ENCODE measurements around the gene USP17L26. TPM values are rescaled to one million over a fixed set of nuclear protein-coding genes. Genes with fewer than 3 reads are reported as not detected.

Gene USP17L26
- total and polyA plus RNA-seq, 9 of the 15 experiments (the other 6 are each of a cell fraction or from before 2014, with no cell fraction given), result not detected

GRCh38 chr4:9384126-9384525 is 49.7 kb downstream of the USP17L26 start (continued):
- TF ChIP-seq HMBOX1 (IDR thresholded peaks at IDR 0.05) (no peak), ELF4 (CRISPR knock-in tag; IDR thresholded peaks at IDR 0.05) (no peak), SRSF9 (IDR thresholded peaks at IDR 0.05; ENCODE audit: borderline replicate concordance, low read depth, low read length) (no peak), RNF2 (IDR thresholded peaks at IDR 0.05) (no peak), ZNF589 (CRISPR knock-in tag; IDR thresholded peaks at IDR 0.05; ENCODE audit: low read depth) (no peak), OTX1 (CRISPR knock-in tag; IDR thresholded peaks at IDR 0.05) (no peak), GTF2A2 (tag; IDR thresholded peaks at IDR 0.05) (no peak), ZNF778 (CRISPR knock-in tag; IDR thresholded peaks at IDR 0.05) (no peak), DIDO1 (tag; IDR thresholded peaks at IDR 0.05; ENCODE audit: low read depth) (no peak), HINFP (tag; conservative IDR thresholded peaks at IDR 0.05; ENCODE audit: low read depth) (no peak), THAP12 (CRISPR knock-in tag; IDR thresholded peaks at IDR 0.05) (no peak)

Other genes with a start within 250 kb of the USP17L26 start
Only the 7 nearest of the 20 such genes appear.
- not detected in 2 replicates for gene USP17L24, start 9.5 kb upstream of the USP17L26 start, total RNA-seq (2014; rRNA removed)
- not detected in 2 replicates for gene USP17L24, start 9.5 kb upstream of the USP17L26 start, total RNA-seq (2014; rRNA removed; fragmentation: Illumina TruSeq; extraction: Trizol)
- not detected in 2 replicates for gene USP17L24, start 9.5 kb upstream of the USP17L26 start, total RNA-seq (2015; rRNA removed; fragmentation: Illumina TruSeq; extraction: Trizol)
- gene USP17L24, start 9.5 kb upstream of the USP17L26 start, total RNA-seq (2021), result not detected in 2 replicates
- gene USP17L24, start 9.5 kb upstream of the USP17L26 start, polyA plus RNA-seq (2011; rRNA removed), result not detected in 2 replicates
- not detected in 2 replicates for gene USP17L24, start 9.5 kb upstream of the USP17L26 start, polyA plus RNA-seq (2014; fragmentation: Illumina TruSeq; extraction: Trizol)
- not detected for gene USP17L24, start 9.5 kb upstream of the USP17L26 start, polyA plus RNA-seq (2014; fragmentation: Nextera tagmentation; extraction: Ambion mirVana)
- not detected in 2 replicates for gene USP17L24, start 9.5 kb upstream of the USP17L26 start, polyA plus RNA-seq (2014; rRNA removed)
- not detected in 2 replicates for gene USP17L25, start 4.7 kb upstream of the USP17L26 start, total RNA-seq (2014; rRNA removed)
- gene USP17L25, start 4.7 kb upstream of the USP17L26 start, total RNA-seq (2014; rRNA removed; fragmentation: Illumina TruSeq; extraction: Trizol), result not detected in 2 replicates
- not detected in 2 replicates for gene USP17L25, start 4.7 kb upstream of the USP17L26 start, total RNA-seq (2015; rRNA removed; fragmentation: Illumina TruSeq; extraction: Trizol)
- gene USP17L25, start 4.7 kb upstream of the USP17L26 start, total RNA-seq (2021), result not detected in 2 replicates
- gene USP17L25, start 4.7 kb upstream of the USP17L26 start, polyA plus RNA-seq (2011; rRNA removed), result not detected in 2 replicates
- not detected in 2 replicates for gene USP17L25, start 4.7 kb upstream of the USP17L26 start, polyA plus RNA-seq (2014; fragmentation: Illumina TruSeq; extraction: Trizol)
- gene USP17L25, start 4.7 kb upstream of the USP17L26 start, polyA plus RNA-seq (2014; fragmentation: Nextera tagmentation; extraction: Ambion mirVana), result not detected
- gene USP17L25, start 4.7 kb upstream of the USP17L26 start, polyA plus RNA-seq (2014; rRNA removed), result not detected in 2 replicates
- not detected in 2 replicates for gene USP17L5, start 4.7 kb downstream of the USP17L26 start, total RNA-seq (2014; rRNA removed)
- gene USP17L5, start 4.7 kb downstream of the USP17L26 start, total RNA-seq (2014; rRNA removed; fragmentation: Illumina TruSeq; extraction: Trizol), result not detected in 2 replicates
- gene USP17L5, start 4.7 kb downstream of the USP17L26 start, total RNA-seq (2015; rRNA removed; fragmentation: Illumina TruSeq; extraction: Trizol), result not detected in 2 replicates
- not detected in 2 replicates for gene USP17L5, start 4.7 kb downstream of the USP17L26 start, total RNA-seq (2021)
- gene USP17L5, start 4.7 kb downstream of the USP17L26 start, polyA plus RNA-seq (2011; rRNA removed), result not detected in 2 replicates
- gene USP17L5, start 4.7 kb downstream of the USP17L26 start, polyA plus RNA-seq (2014; fragmentation: Illumina TruSeq; extraction: Trizol), result not detected in 2 replicates
- not detected for gene USP17L5, start 4.7 kb downstream of the USP17L26 start, polyA plus RNA-seq (2014; fragmentation: Nextera tagmentation; extraction: Ambion mirVana)
- not detected in 2 replicates for gene USP17L5, start 4.7 kb downstream of the USP17L26 start, polyA plus RNA-seq (2014; rRNA removed)
- not detected in 2 replicates for gene USP17L27, start 9.5 kb downstream of the USP17L26 start, total RNA-seq (2014; rRNA removed)
- not detected in 2 replicates for gene USP17L27, start 9.5 kb downstream of the USP17L26 start, total RNA-seq (2014; rRNA removed; fragmentation: Illumina TruSeq; extraction: Trizol)
- not detected in 2 replicates for gene USP17L27, start 9.5 kb downstream of the USP17L26 start, total RNA-seq (2015; rRNA removed; fragmentation: Illumina TruSeq; extraction: Trizol)
- gene USP17L27, start 9.5 kb downstream of the USP17L26 start, total RNA-seq (2021), result not detected in 2 replicates
- not detected in 2 replicates for gene USP17L27, start 9.5 kb downstream of the USP17L26 start, polyA plus RNA-seq (2011; rRNA removed)
- not detected in 2 replicates for gene USP17L27, start 9.5 kb downstream of the USP17L26 start, polyA plus RNA-seq (2014; fragmentation: Illumina TruSeq; extraction: Trizol)
- not detected for gene USP17L27, start 9.5 kb downstream of the USP17L26 start, polyA plus RNA-seq (2014; fragmentation: Nextera tagmentation; extraction: Ambion mirVana)
- not detected in 2 replicates for gene USP17L27, start 9.5 kb downstream of the USP17L26 start, polyA plus RNA-seq (2014; rRNA removed)
- gene USP17L28, start 14.2 kb downstream of the USP17L26 start, total RNA-seq (2014; rRNA removed), result not detected in 2 replicates
- gene USP17L28, start 14.2 kb downstream of the USP17L26 start, total RNA-seq (2014; rRNA removed; fragmentation: Illumina TruSeq; extraction: Trizol), result not detected in 2 replicates
- gene USP17L28, start 14.2 kb downstream of the USP17L26 start, total RNA-seq (2015; rRNA removed; fragmentation: Illumina TruSeq; extraction: Trizol), result not detected in 2 replicates
- not detected in 2 replicates for gene USP17L28, start 14.2 kb downstream of the USP17L26 start, total RNA-seq (2021)
- not detected in 2 replicates for gene USP17L28, start 14.2 kb downstream of the USP17L26 start, polyA plus RNA-seq (2011; rRNA removed)
- not detected in 2 replicates for gene USP17L28, start 14.2 kb downstream of the USP17L26 start, polyA plus RNA-seq (2014; fragmentation: Illumina TruSeq; extraction: Trizol)
- gene USP17L28, start 14.2 kb downstream of the USP17L26 start, polyA plus RNA-seq (2014; fragmentation: Nextera tagmentation; extraction: Ambion mirVana), result not detected
- gene USP17L28, start 14.2 kb downstream of the USP17L26 start, polyA plus RNA-seq (2014; rRNA removed), result not detected in 2 replicates
- gene USP17L29, start 19.0 kb downstream of the USP17L26 start, total RNA-seq (2014; rRNA removed), result not detected in 2 replicates
- not detected in 2 replicates for gene USP17L29, start 19.0 kb downstream of the USP17L26 start, total RNA-seq (2014; rRNA removed; fragmentation: Illumina TruSeq; extraction: Trizol)
- gene USP17L29, start 19.0 kb downstream of the USP17L26 start, total RNA-seq (2015; rRNA removed; fragmentation: Illumina TruSeq; extraction: Trizol), result not detected in 2 replicates
- gene USP17L29, start 19.0 kb downstream of the USP17L26 start, total RNA-seq (2021), result not detected in 2 replicates
- not detected in 2 replicates for gene USP17L29, start 19.0 kb downstream of the USP17L26 start, polyA plus RNA-seq (2011; rRNA removed)
- gene USP17L29, start 19.0 kb downstream of the USP17L26 start, polyA plus RNA-seq (2014; fragmentation: Illumina TruSeq; extraction: Trizol), result not detected in 2 replicates
- gene USP17L29, start 19.0 kb downstream of the USP17L26 start, polyA plus RNA-seq (2014; fragmentation: Nextera tagmentation; extraction: Ambion mirVana), result not detected
- gene USP17L29, start 19.0 kb downstream of the USP17L26 start, polyA plus RNA-seq (2014; rRNA removed), result not detected in 2 replicates
- not detected in 2 replicates for gene USP17L30, start 28.5 kb downstream of the USP17L26 start, total RNA-seq (2014; rRNA removed)
- not detected in 2 replicates for gene USP17L30, start 28.5 kb downstream of the USP17L26 start, total RNA-seq (2014; rRNA removed; fragmentation: Illumina TruSeq; extraction: Trizol)
- not detected in 2 replicates for gene USP17L30, start 28.5 kb downstream of the USP17L26 start, total RNA-seq (2015; rRNA removed; fragmentation: Illumina TruSeq; extraction: Trizol)
- not detected in 2 replicates for gene USP17L30, start 28.5 kb downstream of the USP17L26 start, total RNA-seq (2021)
- gene USP17L30, start 28.5 kb downstream of the USP17L26 start, polyA plus RNA-seq (2011; rRNA removed), result not detected in 2 replicates
- gene USP17L30, start 28.5 kb downstream of the USP17L26 start, polyA plus RNA-seq (2014; fragmentation: Illumina TruSeq; extraction: Trizol), result not detected in 2 replicates
- gene USP17L30, start 28.5 kb downstream of the USP17L26 start, polyA plus RNA-seq (2014; fragmentation: Nextera tagmentation; extraction: Ambion mirVana), result not detected
- gene USP17L30, start 28.5 kb downstream of the USP17L26 start, polyA plus RNA-seq (2014; rRNA removed), result not detected in 2 replicates